ENCODE results near the gene DIPK1C. TPM values are rescaled to one million over a fixed set of nuclear protein-coding genes. Genes with fewer than 3 reads are reported as not detected.

DIPK1C gene
- total and polyA plus RNA-seq, 2 experiments from 2014 or later, result 0.07 TPM; not detected in 1

GRCh38 chr18:74482697-74483096 lies 25.6 kb upstream of the DIPK1C start:
- no peaks in the 10 kb centered on the region for H3K9me2 ChIP-seq (ENCODE audit: insufficient read depth)
- H3K27me3 ChIP-seq (ENCODE audit: insufficient read depth), result no peaks in the 10 kb centered on the region
- H3K79me2 ChIP-seq (replicated peaks; ENCODE audit: insufficient read depth), result no peaks in the 10 kb centered on the region
- H3K4me3 ChIP-seq, result no peak overlapping the region
- no peaks in the 10 kb centered on the region for H3K9me3 Mint-ChIP-seq
- H3K4me3 Mint-ChIP-seq, result no peak overlapping the region
- H3K4me1 ChIP-seq (ENCODE audit: insufficient read depth), result no peaks in the 10 kb centered on the region
- H2AFZ ChIP-seq, result no peak overlapping the region
- H4K20me1 ChIP-seq (replicated peaks; ENCODE audit: insufficient read depth), result no peaks in the 10 kb centered on the region
- H3K36me3 ChIP-seq (ENCODE audit: insufficient read depth), result no peaks in the 10 kb centered on the region
- H3F3A ChIP-seq (replicated peaks; ENCODE audit: low read depth), result no peaks in the 10 kb centered on the region
- no peaks in the 10 kb centered on the region for H3K4me1 Mint-ChIP-seq
- no peaks in the 10 kb centered on the region for H3K36me3 Mint-ChIP-seq (ENCODE audit: low read depth)
- no peak overlapping the region for H3K27ac ChIP-seq (ENCODE audit: low read depth)
- ATAC-seq (no peak), DNase-seq (ENCODE audit: low spot score) (no peak)
- no peak overlapping the region for H3K4me2 ChIP-seq
- TF ChIP-seq CREB1 (CRISPR knock-in tag; IDR thresholded peaks at IDR 0.05; ENCODE audit: low read depth) (no peak), CTCF (conservative IDR thresholded peaks at IDR 0.05; ENCODE audit: low read depth in 2 of 2) (no peak), ZNF331 (CRISPR knock-in tag; IDR thresholded peaks at IDR 0.05; ENCODE audit: low read depth) (no peak), EZH2 (IDR thresholded peaks at IDR 0.05; ENCODE audit: low read depth, unreplicated experiment) (no peak), POLR2AphosphoS5 (IDR thresholded peaks at IDR 0.05; ENCODE audit: low read depth) (no peak), ZNF114 (CRISPR knock-in tag; IDR thresholded peaks at IDR 0.05) (no peak), STAT1 (IDR thresholded peaks at IDR 0.05; ENCODE audit: unreplicated experiment) (no peak), JUNB (IDR thresholded peaks at IDR 0.05; ENCODE audit: unreplicated experiment) (no peak), REST (IDR thresholded peaks at IDR 0.05; ENCODE audit: unreplicated experiment) (no peak), ZNF462 (CRISPR knock-in tag; IDR thresholded peaks at IDR 0.05) (no peak), ETS1 (IDR thresholded peaks at IDR 0.05) (no peak), NANOG (IDR thresholded peaks at IDR 0.05; ENCODE audit: borderline replicate concordance) (no peak), EZH2phosphoT487 (IDR thresholded peaks at IDR 0.05; ENCODE audit: unreplicated experiment) (no peak)
- no peak overlapping the region for H3K27ac Mint-ChIP-seq
- H3K27me3 Mint-ChIP-seq (ENCODE audit: insufficient read depth, low read depth, poor library complexity), result peaks cover 2% of the 10 kb centered on the region
